ENCODE measurements around the gene AKR1A1. TPM values are rescaled to one million over a fixed set of nuclear protein-coding genes. Genes with fewer than 3 reads are reported as not detected.

AKR1A1 gene
- total and polyA plus RNA-seq, 2 donors (not counting 3 experiments of a cell fraction or from before 2014, with no cell fraction given): 172 to 227 TPM

- dilution Hi-C loops (cut with MboI; ENCODE audit: extremely low pct_ligation_motif_present, low sequenced_read_pairs) (no loop called here), intact Hi-C loops (cut with micrococcal nuclease) (no loop called here)
Measured at GRCh38 chr1:45566722-45567121, 16.1 kb downstream of the AKR1A1 start.

More at GRCh38 chr1:45566722-45567121, 16.1 kb downstream of the AKR1A1 start:
- Histone ChIP-seq H3K9me3 (replicated peaks; ENCODE audit: control insufficient read depth, insufficient read depth, low read length) (no peaks in the 10 kb centered on the region), H3K9ac (replicated peaks; ENCODE audit: extremely low read depth, insufficient read depth, low read length) (no peak overlapping the region), H3K36me3 (ENCODE audit: control insufficient read depth in 2 of 2, extremely low read depth in 1 of 2, insufficient read depth in 2 of 2, low read length in 2 of 2) (peaks cover 10 to 22% of the 10 kb centered on the region in 2 experiments), H3K4me2 (ENCODE audit: insufficient read depth, low read length) (no peak overlapping the region), H3K27ac (ENCODE audit: insufficient read depth, low read depth, low read length) (no peak overlapping the region), H3K79me2 (ENCODE audit: control insufficient read depth, insufficient read depth, low read length) (peaks cover 2% of the 10 kb centered on the region), H3K4me1 (ENCODE audit: control insufficient read depth, extremely low read depth, insufficient read depth, low read length) (no peaks in the 10 kb centered on the region), H2AFZ (ENCODE audit: low read depth, low read length) (no peak overlapping the region), H3K27me3 (ENCODE audit: control insufficient read depth in 2 of 2, insufficient read depth in 2 of 2, low read length in 2 of 2) (no peaks in the 10 kb centered on the region), H3K4me3 (replicated peaks in 1 of 3; ENCODE audit: insufficient read depth in 1 of 3, low read depth in 1 of 3, low read length in 3 of 3) (no peak overlapping the region), H3K9me1 (replicated peaks; ENCODE audit: control insufficient read depth, extremely low read depth, insufficient read depth, low read length) (no peaks in the 10 kb centered on the region), H4K20me1 (replicated peaks; ENCODE audit: control insufficient read depth, extremely low read depth, insufficient read depth, low read length) (no peaks in the 10 kb centered on the region)
- no TSS peak for BruUV-seq (replicated peaks)
- ChIA-PET POLR2A (interaction anchor here (0.6 to 6.6 kb wide), 3 partner anchors 16 to 45 kb away, joined by 6 to 49 read pairs (median 6); partner anchors contain the start of gene PRDX1), CTCF (interaction anchor here (1.1 to 9.0 kb wide), 3 partner anchors 11 to 56 kb away, joined by 3 to 148 read pairs (median 60); partner anchors contain the start of gene PRDX1)
- TF ChIP-seq MAX (IDR thresholded peaks at IDR 0.05; ENCODE audit: insufficient read depth, insufficient read length) (no peak), EZH2 (IDR thresholded peaks at IDR 0.05; ENCODE audit: borderline replicate concordance, low read depth, low read length, severe bottlenecking) (no peak), MYC (IDR thresholded peaks at IDR 0.05; ENCODE audit: low read depth, low read length) (no peak), POLR2A (IDR thresholded peaks at IDR 0.05; ENCODE audit: low read depth, low read length) (no peak), FOS (IDR thresholded peaks at IDR 0.05; ENCODE audit: borderline replicate concordance, insufficient read depth, low read length) (no peak), JUN (IDR thresholded peaks at IDR 0.05; ENCODE audit: borderline replicate concordance, insufficient read depth, insufficient read length, low read depth) (no peak), GATA2 (IDR thresholded peaks at IDR 0.05; ENCODE audit: insufficient read depth, insufficient read length, low read depth, low read length) (no peak), POLR2AphosphoS5 (IDR thresholded peaks at IDR 0.05; ENCODE audit: insufficient read depth, low read depth, low read length) (no peak), CTCF (IDR thresholded peaks at IDR 0.05; ENCODE audit: extremely low read depth in 1 of 2, insufficient read depth in 1 of 2, low read depth in 1 of 2, low read length in 2 of 2) (no peak)
- DNase-seq (ENCODE audit: low read depth, low spot score) (no peak), FAIRE-seq (no peak)

All from endothelial cell of umbilical vein (primary cell).